ENCODE data around the gene ZNF343. TPM values are rescaled to one million over a fixed set of nuclear protein-coding genes. Genes with fewer than 3 reads are reported as not detected.

The ZNF343 gene
- total and polyA plus RNA-seq, 2 of the 8 experiments (the other 6 are each of a cell fraction or from before 2014, with no cell fraction given), result 1.8 to 5.0 TPM

DNA sequence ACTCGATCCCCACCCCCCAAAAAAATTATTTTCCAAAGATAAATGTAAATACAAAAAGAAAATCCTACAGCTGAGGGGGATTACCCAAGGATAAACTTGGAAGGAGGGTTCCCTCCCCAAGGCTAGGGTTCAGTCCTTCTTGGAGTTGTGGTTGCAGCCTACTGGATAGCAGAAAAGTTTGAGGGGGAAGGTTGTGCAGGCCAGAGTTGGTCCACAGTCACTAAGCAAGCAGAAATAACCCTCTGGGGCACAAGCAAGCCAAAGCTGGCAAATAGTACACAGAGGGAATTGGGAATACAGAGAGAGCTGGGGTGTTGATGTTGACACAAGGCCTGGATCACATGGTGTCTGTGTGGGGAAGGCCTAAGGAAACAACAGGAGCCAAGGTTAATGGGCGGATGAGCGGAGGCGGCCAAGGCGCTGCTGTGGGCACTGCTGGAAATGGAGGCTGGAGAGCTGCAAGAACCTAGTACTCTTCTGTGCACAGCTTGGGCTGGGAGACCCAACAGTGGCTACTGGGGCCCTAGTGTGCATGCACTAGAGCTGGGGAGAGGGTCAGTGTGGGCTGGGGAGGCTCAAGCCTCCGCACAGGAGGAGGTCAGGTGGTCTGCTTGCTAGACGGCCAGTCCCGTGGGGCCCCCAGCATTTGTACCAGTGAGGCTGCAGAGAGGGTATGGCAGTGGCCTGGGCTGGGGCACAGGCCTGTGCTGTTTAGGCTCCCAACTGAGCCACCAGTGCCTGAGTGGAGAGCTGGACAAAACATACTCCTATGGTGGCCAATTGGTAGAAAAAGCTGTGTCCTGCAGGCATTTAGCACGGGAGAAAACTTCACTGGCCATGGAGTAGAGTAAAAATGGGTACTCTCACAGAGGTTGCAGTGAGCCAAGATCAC, 32.6 kb downstream of the ZNF343 start (continued):
- TF ChIP-seq CBX5 (IDR thresholded peaks at IDR 0.05; ENCODE audit: low read depth, low read length) (no peak), GABPA (IDR thresholded peaks at IDR 0.05; ENCODE audit: borderline replicate concordance, insufficient read depth, low read length) (no peak)

Data from H1 (cell line).